Activated CD4-positive, alpha-beta memory T cell treated with anti-CD3 and anti-CD28 coated beads, Interleukin-2, amount 10 ng/mL, durations not matched to agents 7 days and 5 days (primary cell): ENCODE measurements around the gene MCCC2. TPM values are rescaled to one million over a fixed set of nuclear protein-coding genes. Genes with fewer than 3 reads are reported as not detected.

Source experiments
- CTCF ChIA-PET: fragments of 350-600 bp; sonication (Branson Sonifier 250); formaldehyde crosslinking; loops from one replicate; lab custom pipeline; 2021; ENCODE audit warnings: antibody characterized with exemption, inconsistent platforms; lab: Charles Lee
- POLR2A ChIA-PET: fragments of 350-600 bp; sonication (Branson Sonifier 250); formaldehyde crosslinking; loops from one replicate; lab custom pipeline; 2021; ENCODE audit warnings: antibody characterized with exemption; lab: Charles Lee
- DNase-seq: peaks from one replicate; pipeline ENCODE4 v3.0.0-alpha.2; 2020
- H3K27ac Mint-ChIP-seq: one replicate; pipeline ENCODE4 v1.8.0; 2021; ENCODE audit warnings: mild to moderate bottlenecking, mixed read lengths
- H3K27me3 Mint-ChIP-seq: one replicate; pipeline ENCODE4 v1.8.0; 2021; ENCODE audit warnings: mixed read lengths
- H3K36me3 Mint-ChIP-seq: one replicate; pipeline ENCODE4 v1.8.0; 2021; ENCODE audit warnings: low read depth, mixed read lengths
- H3K4me1 Mint-ChIP-seq: one replicate; pipeline ENCODE4 v1.8.0; 2021; ENCODE audit warnings: mixed read lengths
- H3K4me3 Mint-ChIP-seq: one replicate; pipeline ENCODE4 v1.8.0; 2021; ENCODE audit warnings: mild to moderate bottlenecking, mixed read lengths
- H3K9me3 Mint-ChIP-seq: one replicate; pipeline ENCODE4 v1.8.0; 2021; ENCODE audit warnings: mixed read lengths
- total RNA-seq, 2 experiments: library from RNA; stranded (reverse); gene quantifications; one replicate each; pipeline ENCODE4 v1.2.3, GENCODE V29; 2021

MCCC2 gene
- total RNA-seq, 2 experiments from 2014 or later, result 34.9 to 36.2 TPM

GRCh38 chr5:71693828-71694427, 106.8 kb downstream of the MCCC2 start:
- CTCF ChIA-PET, result no interaction called here

GRCh38 chr5:71695071-71695470, 107.9 kb downstream of the MCCC2 start:
- ChIA-PET CTCF (no interaction called here), POLR2A (no interaction called here)
- H3K4me1 Mint-ChIP-seq, result peaks cover 9% of the 10 kb centered on the region
- no peak overlapping the region for H3K27ac Mint-ChIP-seq
- no peak overlapping the region for H3K4me3 Mint-ChIP-seq
- H3K27me3 Mint-ChIP-seq, result peaks cover 24% of the 10 kb centered on the region
- no peak for DNase-seq
- H3K36me3 Mint-ChIP-seq, result peaks cover 3% of the 10 kb centered on the region
- H3K9me3 Mint-ChIP-seq, result peaks cover 1% of the 10 kb centered on the region

More at GRCh38 chr5:71693828-71694427, 106.8 kb downstream of the MCCC2 start:
- H3K4me3 Mint-ChIP-seq, result no peak overlapping the region
- no peak overlapping the region for H3K27ac Mint-ChIP-seq
- H3K36me3 Mint-ChIP-seq, result peaks cover 3% of the 10 kb centered on the region
- H3K4me1 Mint-ChIP-seq, result peaks cover 8% of the 10 kb centered on the region
- no peak for DNase-seq
- POLR2A ChIA-PET, result no interaction called here
- H3K27me3 Mint-ChIP-seq, result peaks cover 31% of the 10 kb centered on the region
- H3K9me3 Mint-ChIP-seq, result peaks cover 1% of the 10 kb centered on the region

DNA sequence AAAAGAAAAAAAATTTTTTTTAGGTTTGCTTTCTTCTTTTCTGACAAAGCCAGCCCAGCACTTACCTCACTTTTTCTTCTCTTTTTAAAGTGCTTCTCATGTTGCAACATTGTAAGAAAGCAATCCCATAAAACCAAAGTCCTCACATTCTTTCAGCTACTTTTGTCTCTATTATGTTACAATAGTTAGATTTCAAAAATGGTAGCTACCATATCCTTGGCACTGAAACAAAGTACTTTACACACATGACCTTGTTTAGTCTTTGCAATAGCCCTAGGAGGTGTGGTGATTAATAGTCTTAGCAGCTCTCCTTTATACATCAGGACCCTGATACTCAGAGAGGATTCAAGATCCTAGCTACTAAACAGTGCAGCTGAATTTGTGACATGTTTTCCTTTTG, 108.5 kb downstream of the MCCC2 start:
- POLR2A ChIA-PET, result no interaction called here
- Mint-ChIP-seq H3K4me3 (no peak overlapping the region), H3K4me1 (peaks cover 9% of the 10 kb centered on the region), H3K9me3 (peaks cover 1% of the 10 kb centered on the region), H3K27me3 (peaks cover 23% of the 10 kb centered on the region), H3K27ac (no peak overlapping the region), H3K36me3 (peaks cover 3% of the 10 kb centered on the region)
- DNase-seq, result no peak
- CTCF ChIA-PET, result interaction anchor here (1.2 kb wide), 1 partner anchor 22 kb away, joined by 3 read pairs; no protein-coding TSS in a partner anchor

GRCh38 chr5:71697967-71698366, 110.8 kb downstream of the MCCC2 start:
- peaks cover 9% of the 10 kb centered on the region for H3K4me1 Mint-ChIP-seq
- H3K9me3 Mint-ChIP-seq, result peaks cover 1% of the 10 kb centered on the region
- ChIA-PET POLR2A (no interaction called here), CTCF (interaction anchor here (0.6 kb wide), 1 partner anchor 34 kb away, joined by 3 read pairs; no protein-coding TSS in a partner anchor)
- H3K36me3 Mint-ChIP-seq, result peaks cover 3% of the 10 kb centered on the region
- peaks cover 17% of the 10 kb centered on the region for H3K27me3 Mint-ChIP-seq
- DNase-seq, result no peak
- H3K4me3 Mint-ChIP-seq, result no peak overlapping the region
- H3K27ac Mint-ChIP-seq, result no peak overlapping the region

GRCh38 chr5:71699233-71699632, 112.1 kb downstream of the MCCC2 start:
- H3K27ac Mint-ChIP-seq, result no peak overlapping the region
- peaks cover 1% of the 10 kb centered on the region for H3K9me3 Mint-ChIP-seq
- no peak for DNase-seq
- H3K36me3 Mint-ChIP-seq, result peaks cover 3% of the 10 kb centered on the region
- H3K4me1 Mint-ChIP-seq, result peaks cover 9% of the 10 kb centered on the region
- POLR2A ChIA-PET, result no interaction called here
- H3K27me3 Mint-ChIP-seq, result peaks cover 12% of the 10 kb centered on the region
- no peak overlapping the region for H3K4me3 Mint-ChIP-seq
- CTCF ChIA-PET, result no interaction called here

GRCh38 chr5:71699751-71700150, 112.6 kb downstream of the MCCC2 start:
- no peak overlapping the region for H3K27ac Mint-ChIP-seq
- peaks cover 3% of the 10 kb centered on the region for H3K36me3 Mint-ChIP-seq
- H3K4me1 Mint-ChIP-seq, result peaks cover 9% of the 10 kb centered on the region
- ChIA-PET CTCF (no interaction called here), POLR2A (no interaction called here)
- no peak overlapping the region for H3K4me3 Mint-ChIP-seq
- H3K9me3 Mint-ChIP-seq, result peaks cover 1% of the 10 kb centered on the region
- DNase-seq, result no peak
- peaks cover 9% of the 10 kb centered on the region for H3K27me3 Mint-ChIP-seq

DNA sequence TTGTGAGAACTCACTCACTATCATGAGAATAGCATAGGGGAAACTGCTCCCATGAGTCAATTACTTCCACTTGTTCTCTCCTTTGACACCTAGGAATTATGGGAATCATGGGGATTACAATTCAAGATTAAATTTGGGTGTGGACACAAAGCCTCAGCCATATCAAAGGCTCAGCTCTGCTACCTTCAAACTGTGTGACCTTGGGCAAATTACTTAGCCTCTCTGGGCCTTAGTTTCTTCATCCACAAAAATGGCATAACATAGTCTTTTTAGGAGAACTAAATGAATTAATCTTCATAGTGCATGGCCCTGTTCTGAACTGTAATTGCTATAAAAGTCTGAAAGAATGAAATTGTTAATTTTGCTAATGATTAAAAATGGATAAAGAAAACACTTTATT, 113.7 kb downstream of the MCCC2 start:
- peaks cover 1% of the 10 kb centered on the region for H3K9me3 Mint-ChIP-seq
- peaks cover 9% of the 10 kb centered on the region for H3K4me1 Mint-ChIP-seq
- ChIA-PET CTCF (no interaction called here), POLR2A (no interaction called here)
- peaks cover 3% of the 10 kb centered on the region for H3K36me3 Mint-ChIP-seq
- H3K27me3 Mint-ChIP-seq, result peaks cover 8% of the 10 kb centered on the region
- DNase-seq, result no peak
- no peak overlapping the region for H3K27ac Mint-ChIP-seq
- no peak overlapping the region for H3K4me3 Mint-ChIP-seq

DNA sequence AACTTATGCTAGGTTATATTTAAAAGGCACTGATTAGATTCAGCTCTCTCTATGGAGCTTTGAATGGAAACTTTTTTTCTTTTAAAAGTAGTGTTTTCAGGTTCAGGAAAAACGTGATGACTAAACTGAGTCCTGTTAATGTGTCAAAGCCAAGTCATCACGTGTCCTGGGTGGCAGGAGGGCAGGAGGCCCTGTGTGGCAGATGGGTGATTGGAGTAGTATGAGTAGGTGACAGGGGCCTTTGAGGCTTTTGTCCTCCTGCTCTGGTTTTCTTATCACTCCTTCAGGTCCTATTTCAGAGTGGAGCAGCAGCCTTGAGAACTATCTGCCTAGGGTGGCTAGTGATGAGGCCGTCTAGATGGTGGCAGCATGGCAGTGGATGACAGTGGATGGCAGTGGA, 114.3 kb downstream of the MCCC2 start:
- no peak for DNase-seq
- H3K27ac Mint-ChIP-seq, result no peak overlapping the region
- peaks cover 3% of the 10 kb centered on the region for H3K36me3 Mint-ChIP-seq
- ChIA-PET CTCF (no interaction called here), POLR2A (no interaction called here)
- peaks cover 1% of the 10 kb centered on the region for H3K9me3 Mint-ChIP-seq
- no peak overlapping the region for H3K4me3 Mint-ChIP-seq
- peaks cover 9% of the 10 kb centered on the region for H3K4me1 Mint-ChIP-seq
- H3K27me3 Mint-ChIP-seq, result peaks cover 7% of the 10 kb centered on the region

DNA sequence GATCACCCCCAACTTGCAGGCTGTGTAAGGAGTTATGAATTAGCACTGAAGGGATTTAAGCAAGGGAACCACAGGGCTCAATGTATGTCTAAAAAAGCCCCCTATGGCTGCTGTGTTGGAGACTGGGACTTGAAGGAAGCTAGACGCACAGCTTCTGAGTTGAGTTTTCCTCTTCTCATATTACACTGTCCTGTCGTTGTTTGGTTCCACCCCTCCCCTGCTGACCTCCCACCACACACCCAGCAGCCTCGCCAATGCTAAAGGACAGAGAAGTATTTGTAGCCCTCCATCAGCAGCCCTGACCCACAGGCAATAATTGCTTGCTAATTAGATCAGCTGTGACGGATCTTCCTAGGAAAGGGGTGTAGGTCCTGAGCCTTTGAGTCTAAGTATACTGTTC, 116.8 kb downstream of the MCCC2 start:
- Mint-ChIP-seq H3K36me3 (no peaks in the 10 kb centered on the region), H3K27me3 (peaks cover 11% of the 10 kb centered on the region), H3K4me3 (no peak overlapping the region), H3K27ac (no peak overlapping the region), H3K4me1 (peaks cover 1% of the 10 kb centered on the region), H3K9me3 (no peaks in the 10 kb centered on the region)
- DNase-seq, result no peak
- POLR2A ChIA-PET, result no interaction called here
- CTCF ChIA-PET, result no interaction called here

- Mint-ChIP-seq H3K9me3 (no peaks in the 10 kb centered on the region), H3K4me1 (no peaks in the 10 kb centered on the region), H3K36me3 (no peaks in the 10 kb centered on the region), H3K4me3 (no peak overlapping the region), H3K27ac (no peak overlapping the region), H3K27me3 (peaks cover 17% of the 10 kb centered on the region)
- ChIA-PET POLR2A (no interaction called here), CTCF (no interaction called here)
- no peak for DNase-seq
Observed at GRCh38 chr5:71705421-71705820, 118.3 kb downstream of the MCCC2 start.

GRCh38 chr5:71706906-71707305, 119.8 kb downstream of the MCCC2 start:
- CTCF ChIA-PET, result no interaction called here
- Mint-ChIP-seq H3K27me3 (peaks cover 20% of the 10 kb centered on the region), H3K36me3 (no peaks in the 10 kb centered on the region), H3K9me3 (no peaks in the 10 kb centered on the region), H3K4me3 (no peak overlapping the region), H3K4me1 (no peaks in the 10 kb centered on the region), H3K27ac (no peak overlapping the region)
- DNase-seq, result no peak
- POLR2A ChIA-PET, result no interaction called here

Other genes with a start within 250 kb of the MCCC2 start
- gene BDP1, start 131.7 kb upstream of the MCCC2 start, total RNA-seq, result 10 to 100 TPM; 27.8 to 29.3 TPM
- not detected for gene CARTPT, start 131.9 kb downstream of the MCCC2 start, total RNA-seq